Ammon's horn (tissue), 1 donor: ENCODE data around the gene PEPD.

ENCODE experiments used
- DNase-seq: peaks from one replicate; pipeline ENCODE4 v3.0.0-alpha.2; 2016; ENCODE audit warnings: low spot score

PEPD gene

DNA sequence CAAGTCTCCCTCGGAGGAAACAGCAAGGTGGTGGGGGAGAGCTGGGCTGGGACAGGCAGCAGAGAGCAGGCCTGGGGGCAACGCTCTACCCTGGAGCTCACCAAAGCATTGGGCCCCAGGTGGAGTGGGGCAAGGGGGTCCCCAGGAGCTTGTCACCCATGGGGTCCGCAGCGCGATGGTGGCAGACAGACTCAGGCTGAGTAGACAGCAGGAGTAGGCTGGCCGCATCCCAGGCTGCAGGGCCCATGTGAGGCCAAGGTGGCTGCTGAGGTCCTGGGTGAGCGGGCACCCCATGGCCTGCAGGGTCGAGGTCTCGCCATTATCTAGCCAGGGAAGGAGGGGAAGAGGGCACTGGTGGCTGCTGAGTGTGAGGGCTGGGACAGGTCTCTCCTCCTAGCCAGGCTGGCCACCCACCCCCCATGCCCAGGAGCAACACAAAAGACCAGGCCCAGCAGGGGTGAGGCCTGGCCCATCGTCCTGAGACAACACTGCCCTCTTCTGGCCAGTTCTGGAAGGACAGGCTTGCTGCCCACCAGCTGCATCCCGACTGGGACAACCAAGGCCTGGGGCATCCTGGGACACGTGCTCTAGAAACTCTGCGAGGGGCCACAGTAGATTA is 115.0 kb downstream of the PEPD start:
- DNase-seq: peak; percentile 75

- peak; percentile 71 for DNase-seq
These were observed 115.8 kb downstream of the PEPD start for GRCh38 chr19:33405553-33406461.

GRCh38 chr19:33405254-33405552 is 116.4 kb downstream of the PEPD start:
- DNase-seq: no peak

DNA sequence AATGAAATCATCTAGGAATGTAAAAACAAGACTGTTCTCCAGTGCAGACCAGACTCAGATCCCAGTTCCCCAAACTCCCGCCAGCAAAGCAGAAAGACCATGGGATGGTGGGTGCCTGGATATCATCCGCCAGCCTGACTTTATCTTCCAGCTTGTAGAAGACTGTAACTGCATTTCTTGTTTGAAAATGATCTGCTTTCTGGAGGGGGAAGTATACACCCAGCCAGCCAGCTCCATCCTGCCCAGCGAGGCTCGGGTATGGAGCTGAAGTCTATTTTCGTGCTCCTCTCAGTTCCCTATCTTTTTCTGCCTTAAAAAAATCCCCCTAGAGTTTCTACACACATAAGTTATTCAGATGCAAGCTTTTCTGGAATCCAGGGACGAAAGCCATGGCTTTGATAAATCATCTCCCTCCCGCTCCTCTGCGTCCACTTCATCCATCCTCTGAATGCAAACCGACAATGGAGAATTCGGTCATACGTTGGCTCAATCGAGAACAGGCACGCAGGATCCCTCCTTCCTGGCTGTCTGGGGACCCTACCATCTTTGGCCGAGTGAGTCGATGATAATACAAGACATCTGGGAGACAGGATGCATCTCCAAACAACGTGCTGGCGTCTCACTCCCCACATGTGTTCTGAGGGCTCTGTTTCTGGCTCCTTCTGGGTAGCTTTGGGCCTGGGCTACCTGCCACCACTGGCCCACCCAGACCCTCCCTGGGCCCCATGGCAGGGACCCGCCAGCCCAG is 116.9 kb downstream of the PEPD start:
- DNase-seq: no peak

- no peak for DNase-seq
These were observed 117.7 kb downstream of the PEPD start for GRCh38 chr19:33403973-33404304.

DNA sequence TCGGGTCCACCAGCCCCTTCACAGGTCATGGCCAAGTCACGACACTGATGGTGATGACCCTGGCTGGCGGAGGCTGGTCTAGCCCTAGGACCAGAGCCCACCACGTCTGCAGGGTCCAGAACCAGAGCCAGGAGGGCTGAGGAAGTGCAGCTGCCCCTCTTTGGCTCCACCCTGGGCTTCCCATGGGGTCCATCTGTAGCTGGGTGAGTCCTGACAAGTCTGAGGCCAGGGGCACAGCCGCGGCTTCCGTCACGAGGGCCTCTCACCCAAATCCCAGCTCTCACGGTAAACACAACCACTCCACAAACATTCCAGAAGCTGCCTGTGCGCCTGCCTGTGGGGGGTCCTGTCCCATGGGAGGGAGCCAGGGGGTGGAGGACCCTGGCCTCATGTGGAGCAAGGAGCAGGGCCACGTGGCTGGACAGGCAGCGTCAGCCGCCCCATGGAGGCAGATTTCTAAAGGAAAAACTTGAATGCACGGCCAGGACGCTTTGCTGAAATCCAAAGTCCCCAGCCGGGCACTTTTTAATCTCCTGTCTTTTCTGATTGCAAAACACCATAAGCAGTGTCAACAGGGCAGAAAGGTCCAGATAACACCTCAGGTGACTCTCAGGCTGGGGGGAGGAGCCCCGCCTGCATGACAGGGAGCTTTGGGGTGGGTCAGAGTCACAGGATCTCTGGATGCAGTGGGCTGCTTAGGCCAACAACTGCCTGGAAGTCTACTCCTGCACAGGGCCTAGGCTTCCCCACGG is 118.2 kb downstream of the PEPD start:
- no peak for DNase-seq

GRCh38 chr19:33402421-33403220 is 119.0 kb downstream of the PEPD start:
- DNase-seq: no peak

- no peak for DNase-seq
These were observed 119.7 kb downstream of the PEPD start for GRCh38 chr19:33401683-33402420.

- DNase-seq: no peak
These were observed 120.5 kb downstream of the PEPD start for GRCh38 chr19:33400856-33401682.

DNA sequence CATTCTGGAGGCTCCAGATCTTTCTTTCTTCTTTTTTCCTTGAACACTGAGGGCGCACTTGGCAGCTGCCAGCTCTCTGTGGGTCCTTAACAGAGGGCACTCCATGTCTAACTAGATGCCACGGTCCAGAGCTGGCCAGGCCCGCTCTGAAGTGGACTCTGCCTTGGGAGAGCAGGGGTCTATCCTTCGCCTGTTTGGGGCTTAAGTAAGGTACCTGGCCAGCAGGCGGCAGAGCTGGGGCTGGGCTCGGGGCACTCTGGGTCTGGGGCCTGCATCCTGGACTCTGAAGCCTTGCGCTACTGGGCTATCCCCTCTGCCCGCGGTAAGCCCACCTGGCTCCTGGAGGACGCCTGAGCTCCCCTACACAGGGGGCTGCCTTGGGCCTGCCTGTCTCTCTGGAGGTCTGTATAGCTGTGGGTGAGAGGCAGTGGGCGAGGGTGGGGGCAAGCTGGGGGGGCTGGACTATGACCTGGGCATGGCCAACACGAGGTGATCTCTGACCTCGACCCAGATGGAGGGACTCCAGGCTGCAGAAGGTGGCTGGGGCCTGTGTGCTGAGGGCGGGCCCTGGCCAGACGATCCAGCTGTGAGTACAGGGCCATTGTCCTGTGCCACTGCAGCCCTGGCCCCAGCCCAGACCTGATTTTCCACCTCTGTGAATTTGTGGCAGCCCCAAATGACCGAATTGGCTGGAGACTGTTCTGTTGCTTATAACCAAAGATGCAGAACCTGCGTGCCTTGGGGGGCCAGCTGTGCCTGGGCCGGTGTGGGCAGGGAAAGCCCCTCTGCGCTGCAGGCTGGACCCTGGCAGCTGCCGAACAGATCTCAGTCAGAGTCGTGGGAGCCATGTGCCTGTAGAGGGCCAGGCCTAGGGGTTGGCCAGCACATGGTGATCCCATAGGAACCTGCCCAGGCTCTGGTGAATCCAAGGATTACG is 121.6 kb downstream of the PEPD start:
- DNase-seq: no peak

- DNase-seq: no peak
These were observed 122.4 kb downstream of the PEPD start for GRCh38 chr19:33399081-33399744.

- DNase-seq: no peak
These were observed 123.1 kb downstream of the PEPD start for GRCh38 chr19:33398361-33399060.

DNA sequence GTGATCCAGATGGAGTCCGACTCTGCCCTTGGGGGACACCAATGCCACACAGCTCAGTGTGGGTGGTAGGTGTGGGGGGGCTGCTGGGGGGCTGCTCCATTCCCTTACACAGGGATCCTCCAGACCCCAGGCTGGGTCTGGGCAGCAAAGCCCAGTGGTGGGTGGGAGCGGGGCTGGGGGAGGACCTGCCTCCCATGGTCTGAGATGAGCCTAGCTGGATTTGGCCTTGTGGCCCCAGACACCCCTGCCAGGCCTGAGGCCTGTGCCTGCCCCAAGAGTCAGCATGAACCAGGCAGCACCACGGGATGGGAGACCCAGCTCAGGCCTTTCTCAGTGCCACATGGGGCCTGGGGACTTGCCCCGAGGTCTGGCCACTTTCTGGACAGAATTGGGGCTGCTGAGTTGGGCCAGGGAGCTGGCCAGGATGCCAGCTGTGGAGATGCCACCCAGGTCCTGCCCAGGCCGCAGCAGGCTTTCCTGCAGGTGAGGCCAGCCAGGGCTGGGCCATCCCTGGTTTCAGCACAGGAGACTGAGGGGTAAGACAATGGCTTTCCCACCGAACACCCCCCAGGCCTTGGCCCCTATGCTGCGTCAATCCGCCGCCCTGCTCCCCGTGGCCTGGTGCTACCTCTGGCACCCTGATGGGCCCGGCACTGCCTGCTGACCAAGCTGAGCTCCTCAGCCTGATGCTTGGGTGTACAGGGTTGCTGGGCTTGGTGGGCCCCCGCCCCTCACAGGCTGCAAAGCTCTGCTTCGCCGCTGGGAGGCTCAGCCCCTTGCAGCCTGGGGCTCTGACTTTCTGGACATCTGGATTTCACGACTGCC is 123.8 kb downstream of the PEPD start:
- DNase-seq: no peak

- DNase-seq: no peak
These were observed 124.7 kb downstream of the PEPD start for GRCh38 chr19:33396701-33397535.
